Activated gamma-delta T cell (primary cell): ENCODE data around the gene GPR87.

Source experiments
- DNase-seq: peaks from one replicate; lab custom pipeline; 2025; lab: John Stamatoyannopoulos, UW

GPR87 gene

DNA sequence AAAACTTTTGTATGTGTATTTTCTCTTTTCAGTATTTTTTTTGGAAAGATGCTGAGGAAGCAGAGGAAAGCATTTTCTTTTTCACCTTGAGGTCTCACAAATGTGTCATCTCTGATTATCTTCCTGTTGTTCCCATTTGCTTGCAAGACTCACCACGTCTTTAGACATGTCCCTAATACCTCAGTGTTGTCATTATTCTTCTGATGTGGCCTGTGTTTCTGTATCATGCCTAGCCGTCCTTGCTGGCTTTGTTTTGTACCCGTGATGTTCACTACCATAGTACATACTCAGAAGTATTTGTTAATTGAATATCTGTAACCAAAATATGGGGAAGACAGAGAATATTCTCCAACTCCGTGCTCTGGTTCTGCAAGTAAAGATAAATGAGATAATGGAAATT lies 33.2 kb downstream of the GPR87 start:
- no peak for DNase-seq

DNA sequence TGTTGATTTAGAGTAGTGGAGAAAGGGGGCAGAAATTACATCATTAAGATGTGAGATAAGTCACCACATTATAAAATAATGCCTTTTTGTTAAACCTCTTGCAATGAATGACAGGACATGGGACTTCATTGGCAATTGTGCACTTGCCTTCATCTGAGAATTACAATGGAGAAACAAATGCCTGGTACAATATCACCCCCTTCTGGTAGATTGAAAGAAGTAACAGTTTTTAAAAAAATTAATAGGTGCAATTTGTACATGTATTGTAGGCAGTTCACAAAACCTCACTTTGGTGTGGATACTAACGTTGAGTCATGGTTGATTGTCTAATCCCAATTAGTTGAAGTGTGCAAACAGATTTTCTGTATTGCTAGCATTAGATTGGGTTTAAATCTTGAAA lies 33.7 kb downstream of the GPR87 start:
- DNase-seq = no peak

DNA sequence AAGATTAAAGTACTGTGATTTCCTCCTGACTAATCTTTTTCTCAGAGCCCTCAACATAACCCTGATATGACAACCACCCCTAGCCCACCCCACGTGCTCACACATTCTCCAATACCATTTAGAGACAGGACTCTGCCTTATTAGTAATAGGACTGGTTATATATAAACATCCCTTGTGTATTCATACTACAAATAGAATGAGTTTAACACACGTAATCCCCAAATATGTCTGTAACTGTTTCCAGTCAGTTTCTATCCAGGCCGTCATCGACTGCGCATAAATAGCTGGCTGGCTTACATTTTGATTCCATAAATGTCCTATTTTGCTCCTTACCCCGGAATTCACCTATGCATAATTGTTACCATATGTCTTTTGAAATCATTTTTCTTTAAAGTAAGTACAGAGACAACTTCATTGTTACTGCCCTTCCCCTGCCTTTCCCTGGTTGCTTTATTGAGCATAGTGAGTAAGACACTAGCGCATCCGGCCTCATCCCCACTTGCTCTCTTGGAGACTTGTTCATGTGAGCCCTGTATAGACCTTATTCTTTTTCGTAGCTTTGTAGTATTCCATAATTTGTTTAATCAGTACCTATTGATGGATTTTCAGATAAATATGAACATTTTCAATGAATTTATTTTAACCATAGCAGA lies 34.8 kb downstream of the GPR87 start:
- DNase-seq = no peak

DNA sequence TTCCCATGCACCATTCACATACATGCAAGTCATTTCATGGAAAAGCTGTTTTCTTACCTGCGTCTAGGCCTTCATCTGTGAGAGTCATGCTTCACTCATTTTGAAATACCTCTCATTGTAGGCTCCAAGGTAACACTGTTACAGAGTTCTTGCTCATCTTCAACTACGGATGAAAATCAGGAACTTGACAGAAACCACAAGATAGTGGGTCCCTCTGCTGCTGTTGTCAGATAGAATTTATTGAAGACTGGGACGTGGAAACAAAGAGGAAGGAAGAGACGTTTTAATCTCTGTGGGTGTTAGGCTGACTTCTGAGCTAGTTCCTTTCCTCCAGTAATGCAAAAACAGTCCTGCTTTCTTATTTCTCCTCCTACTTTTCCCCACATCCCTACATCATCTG lies 38.4 kb downstream of the GPR87 start, which contains the start of gene P2RY14:
TSS of gene P2RY14 (minus strand) at position 313 of the 400 bp plus-strand sequence. CDS start 64,226 bp downstream, outside the sequence.
- no peak for DNase-seq

- no peak for DNase-seq
These were observed 40.0 kb downstream of the GPR87 start for GRCh38 chr3:151276687-151277042.

GRCh38 chr3:151276038-151276686 lies 40.5 kb downstream of the GPR87 start:
- DNase-seq = no peak

DNA sequence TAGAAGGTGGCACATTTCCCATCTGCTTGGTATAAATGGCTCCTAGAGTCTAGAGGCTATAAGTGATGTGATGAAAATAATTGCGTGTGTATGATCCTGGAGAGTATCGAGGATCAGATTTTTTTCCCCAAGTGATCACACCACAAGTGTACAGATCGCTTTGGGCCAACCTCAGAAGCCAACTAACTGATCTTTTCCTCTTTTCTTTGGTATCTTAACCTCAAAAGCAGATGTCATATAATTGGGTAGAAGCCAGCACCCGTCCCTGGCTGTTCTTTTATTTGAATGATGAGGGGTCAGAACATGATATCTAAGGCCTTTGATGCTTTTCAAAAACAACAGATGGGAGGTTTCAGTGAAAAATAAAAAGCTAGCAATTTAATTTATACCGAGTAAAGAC lies 41.5 kb downstream of the GPR87 start:
- no peak for DNase-seq

- DNase-seq = no peak
These were observed 47.0 kb downstream of the GPR87 start for GRCh38 chr3:151269631-151270030.

DNA sequence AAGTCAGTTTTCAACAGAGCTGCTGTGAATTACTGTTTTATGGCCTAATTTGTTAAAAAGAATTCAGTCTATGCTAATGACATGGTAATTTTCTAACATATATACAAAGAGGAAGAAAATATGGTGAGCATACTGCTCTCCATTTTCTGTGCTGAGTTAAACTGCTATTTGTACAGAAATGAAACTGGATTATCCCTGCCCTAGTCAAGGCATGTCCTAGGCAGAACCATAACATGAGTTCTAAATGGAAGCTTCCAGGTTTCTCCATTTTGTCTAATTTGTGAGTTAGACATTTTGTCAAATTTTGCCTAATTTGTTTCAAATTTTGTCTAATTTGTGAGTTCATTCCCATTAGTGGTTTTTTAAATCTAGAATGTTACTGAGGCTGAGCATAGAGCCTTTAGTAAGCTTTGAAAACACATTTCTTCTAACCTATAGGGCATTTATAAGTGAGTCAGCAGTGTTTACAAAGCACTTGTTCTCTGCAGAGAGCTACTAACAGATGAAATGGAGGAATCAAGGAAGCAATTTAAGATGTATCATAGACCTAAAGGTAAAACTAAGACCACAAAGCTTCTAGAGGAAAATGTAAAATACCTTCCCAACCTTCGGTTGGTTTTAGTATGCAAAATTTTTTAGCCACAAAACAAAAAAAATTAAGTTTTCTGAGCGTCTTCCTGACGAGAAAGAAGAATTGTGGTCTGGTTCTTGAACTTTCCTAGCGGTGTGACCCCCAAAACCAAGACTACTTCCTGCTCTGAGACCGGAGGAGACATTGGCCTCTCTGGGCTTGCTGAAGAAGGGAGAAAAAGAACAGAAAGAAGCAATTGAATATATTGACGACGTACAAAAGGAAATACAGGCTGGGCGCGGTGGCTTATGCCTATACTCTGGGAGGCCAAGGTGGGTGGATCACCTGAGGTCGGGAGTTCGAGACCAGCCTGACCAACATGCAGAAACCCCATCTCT lies 48.1 kb downstream of the GPR87 start:
- DNase-seq = no peak

GRCh38 chr3:151267066-151267465 lies 49.6 kb downstream of the GPR87 start:
- DNase-seq = no peak

GRCh38 chr3:151265866-151266265 lies 50.8 kb downstream of the GPR87 start:
- DNase-seq = no peak

DNA sequence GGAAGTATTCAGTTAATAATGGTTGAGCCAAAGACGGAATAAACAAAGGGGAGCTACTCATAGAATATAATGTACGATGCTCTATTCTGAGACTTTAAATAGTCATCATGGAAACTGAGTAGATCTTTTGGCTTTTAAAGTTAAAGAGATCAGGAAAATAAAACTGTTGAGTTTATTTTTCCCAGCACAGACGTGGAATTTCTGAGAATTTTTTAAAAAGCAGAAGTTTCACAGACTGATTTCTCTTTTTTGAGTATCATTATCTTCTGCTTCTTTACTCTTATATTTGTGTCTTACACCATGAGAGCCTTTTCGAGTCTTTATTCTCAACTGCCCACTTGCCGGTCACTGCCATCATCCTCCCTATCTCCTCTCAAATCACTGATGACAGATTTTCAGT lies 51.5 kb downstream of the GPR87 start:
- no peak for DNase-seq

- no peak for DNase-seq
These were observed 52.0 kb downstream of the GPR87 start for GRCh38 chr3:151264605-151265004.

GRCh38 chr3:151262871-151263525 lies 53.6 kb downstream of the GPR87 start:
- no peak for DNase-seq

DNA sequence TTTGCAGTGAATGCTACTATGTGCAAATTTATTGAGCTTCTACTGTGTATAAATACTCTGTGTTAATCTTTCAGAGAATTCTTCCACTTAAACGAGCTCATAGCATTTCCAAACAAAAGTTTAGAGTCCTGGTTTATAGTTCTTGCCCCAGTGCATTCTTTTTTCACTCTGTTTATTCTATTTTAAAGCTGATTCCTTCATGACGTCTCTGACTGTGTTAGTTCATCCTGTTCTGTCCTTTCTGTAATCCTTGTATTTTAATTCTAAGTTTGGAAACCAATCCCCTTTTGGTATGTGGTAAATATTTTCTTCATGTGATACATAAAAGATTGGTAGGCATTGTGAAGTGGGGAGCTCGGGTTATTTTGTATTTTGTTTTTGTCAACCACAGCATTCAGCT lies 57.0 kb downstream of the GPR87 start:
- DNase-seq = no peak

DNA sequence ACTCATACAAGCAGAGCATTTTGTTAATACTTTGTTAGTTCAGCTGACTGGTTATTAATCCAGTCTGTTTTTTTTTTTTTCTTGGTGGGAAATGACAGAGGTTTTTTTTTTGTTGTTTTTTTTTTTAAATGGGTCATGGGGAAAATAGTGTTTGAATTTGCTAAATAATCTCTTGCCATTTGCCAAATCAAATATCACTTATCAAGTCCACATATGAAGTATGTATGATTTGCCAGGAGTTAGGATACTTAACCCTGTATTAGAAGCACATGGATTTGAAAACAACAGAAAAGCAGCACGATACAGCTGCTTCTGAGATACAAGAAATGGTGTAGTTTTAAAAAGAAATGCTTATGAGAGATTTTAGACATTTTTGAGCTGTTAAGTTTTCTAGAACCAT lies 59.9 kb downstream of the GPR87 start:
- no peak for DNase-seq

DNA sequence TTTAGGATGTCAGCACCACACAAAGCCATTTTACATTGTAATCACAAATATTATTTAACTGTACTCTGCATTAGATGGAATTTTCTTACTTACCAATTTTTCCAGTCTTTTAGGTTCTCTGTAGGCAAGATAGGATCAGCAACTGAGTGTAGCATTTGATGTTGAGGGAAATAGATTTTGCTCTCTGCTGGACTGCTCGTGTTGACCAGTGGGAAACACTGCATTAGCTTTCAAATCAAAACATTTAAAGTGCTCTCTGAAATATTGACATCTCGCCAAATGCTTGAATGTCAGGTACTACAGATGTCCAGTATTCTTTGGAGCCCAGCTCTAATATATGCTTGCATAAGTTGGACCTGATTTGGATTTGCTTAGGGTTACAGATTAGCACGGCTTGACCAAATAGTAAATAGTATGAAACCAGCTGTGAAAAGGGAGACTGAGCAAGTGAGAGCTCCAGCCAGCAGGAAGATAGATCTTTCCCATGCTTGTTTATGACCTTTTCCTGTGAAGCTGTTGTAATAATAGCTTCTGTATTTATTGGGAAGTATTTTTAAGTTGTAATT lies 67.8 kb downstream of the GPR87 start:
- DNase-seq = no peak
